ENCODE results near the gene CRYGC. TPM values are rescaled to one million over a fixed set of nuclear protein-coding genes. Genes with fewer than 3 reads are reported as not detected.
A peak's percentile ranks its signal among the peaks of the same experiment; 100 is the strongest.
"Not testable (repeated sequence)": the region's sequence is repeated elsewhere in the genome, so short reads cannot be mapped to it uniquely, and the experiment has no call there.

Gene CRYGC
- total and polyA plus RNA-seq, 8 donors: not detected

DNA sequence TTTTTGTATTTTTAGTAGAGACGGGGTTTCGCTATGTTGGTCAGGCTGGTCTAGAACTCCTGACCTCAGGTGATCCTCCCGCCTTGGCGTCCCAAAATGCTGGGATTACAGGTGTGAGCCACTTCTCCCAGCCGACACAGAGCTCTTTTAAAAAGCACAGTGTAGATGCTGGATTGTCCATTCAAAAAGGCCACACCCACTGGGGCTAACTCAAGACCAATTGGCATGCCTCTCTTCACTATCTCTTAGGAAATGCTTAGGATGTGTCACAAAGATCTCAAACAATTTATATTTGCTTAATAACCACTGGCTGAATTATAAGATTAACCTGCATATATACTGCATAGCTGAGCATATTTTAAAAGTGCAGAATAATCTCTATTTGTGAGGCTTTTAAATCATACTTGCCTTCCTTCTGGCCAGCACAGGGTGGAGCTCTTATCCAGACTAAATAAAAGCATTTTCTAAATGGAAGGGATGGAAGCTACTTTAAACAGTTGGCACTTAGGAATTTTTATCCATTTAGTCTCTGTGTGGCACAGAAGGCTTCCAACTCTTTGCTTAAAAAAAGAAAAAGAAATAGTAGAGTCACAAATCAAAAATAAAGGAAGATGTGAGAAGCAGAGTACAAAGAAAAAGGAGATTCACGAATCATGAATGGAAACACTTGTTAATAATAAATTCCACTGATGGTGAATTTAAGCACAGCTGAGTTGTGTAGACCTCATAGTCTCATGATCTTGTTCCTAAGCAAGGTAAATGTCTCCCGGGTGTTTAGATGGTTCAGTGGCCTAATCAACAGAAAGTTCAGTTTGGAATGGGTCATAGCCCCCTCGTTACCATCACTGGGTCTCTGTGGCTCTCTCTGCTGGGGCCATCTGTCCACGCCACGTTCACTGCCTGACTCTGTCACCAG, 27.7 kb downstream of the CRYGC start:
- no peaks in the 10 kb centered on the region for H3K9me3 ChIP-seq
- DNase-seq: no peak
- no peaks in the 10 kb centered on the region for H3K4me1 ChIP-seq
- H3K36me3 ChIP-seq: no peaks in the 10 kb centered on the region
- no peak overlapping the region for H3K4me3 ChIP-seq
- peak in 2 of 4 donors; percentile 37 to 69 for ATAC-seq
- H3K27me3 ChIP-seq: no peaks in the 10 kb centered on the region
- FAIRE-seq: no peak
- 31 to 50% methylated on average over 10 of the region's 10 CpGs for WGBS, 2 donors
- TF ChIP-seq, protein P1, sequence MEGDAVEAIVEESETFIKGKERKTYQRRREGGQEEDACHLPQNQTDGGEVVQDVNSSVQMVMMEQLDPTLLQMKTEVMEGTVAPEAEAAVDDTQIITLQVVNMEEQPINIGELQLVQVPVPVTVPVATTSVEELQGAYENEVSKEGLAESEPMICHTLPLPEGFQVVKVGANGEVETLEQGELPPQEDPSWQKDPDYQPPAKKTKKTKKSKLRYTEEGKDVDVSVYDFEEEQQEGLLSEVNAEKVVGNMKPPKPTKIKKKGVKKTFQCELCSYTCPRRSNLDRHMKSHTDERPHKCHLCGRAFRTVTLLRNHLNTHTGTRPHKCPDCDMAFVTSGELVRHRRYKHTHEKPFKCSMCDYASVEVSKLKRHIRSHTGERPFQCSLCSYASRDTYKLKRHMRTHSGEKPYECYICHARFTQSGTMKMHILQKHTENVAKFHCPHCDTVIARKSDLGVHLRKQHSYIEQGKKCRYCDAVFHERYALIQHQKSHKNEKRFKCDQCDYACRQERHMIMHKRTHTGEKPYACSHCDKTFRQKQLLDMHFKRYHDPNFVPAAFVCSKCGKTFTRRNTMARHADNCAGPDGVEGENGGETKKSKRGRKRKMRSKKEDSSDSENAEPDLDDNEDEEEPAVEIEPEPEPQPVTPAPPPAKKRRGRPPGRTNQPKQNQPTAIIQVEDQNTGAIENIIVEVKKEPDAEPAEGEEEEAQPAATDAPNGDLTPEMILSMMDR (IDR thresholded peaks at IDR 0.05): no peak
- no peak overlapping the region for H3K27ac ChIP-seq
- intact Hi-C loops (cut with DNase I): no loop called here

DNA sequence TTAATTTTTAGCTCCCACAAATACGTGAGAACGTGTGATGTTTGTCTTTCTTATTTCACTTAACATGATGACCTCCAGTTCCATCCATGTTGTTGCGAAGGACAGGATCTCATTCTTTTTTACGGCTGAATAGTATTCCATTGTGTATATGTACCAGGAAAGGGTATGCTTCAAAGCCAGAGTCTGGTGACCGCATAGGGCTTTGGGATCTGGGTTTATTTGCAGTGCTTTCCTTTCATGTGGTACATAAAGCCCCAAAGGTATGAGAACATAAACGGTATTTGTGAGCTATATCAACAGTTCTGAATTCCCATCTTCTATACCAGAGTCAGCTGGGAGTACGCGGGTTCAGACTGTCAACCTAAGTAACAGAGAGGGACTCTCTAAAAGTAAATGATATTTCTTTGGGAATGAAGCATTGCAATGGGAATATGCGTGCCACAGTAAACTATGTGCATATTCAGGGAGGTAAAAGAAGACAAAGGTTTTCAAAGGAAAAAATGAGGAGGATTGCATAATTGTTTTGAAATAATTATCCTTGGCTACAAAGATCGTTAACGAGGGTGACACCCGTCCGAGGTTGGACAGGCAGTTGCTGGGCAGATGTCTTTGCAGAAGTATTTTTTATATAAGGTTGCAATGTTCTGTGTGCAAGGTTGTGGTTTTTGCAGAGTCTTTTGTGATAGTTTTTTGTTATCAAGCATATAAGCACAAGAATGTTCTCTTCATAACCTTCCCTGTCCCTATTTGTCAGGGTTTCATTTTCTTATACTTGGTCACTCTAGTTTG, 29.8 kb downstream of the CRYGC start:
- TF ChIP-seq, protein P1 (IDR thresholded peaks at IDR 0.05): no peak
- FAIRE-seq: no peak

DNA sequence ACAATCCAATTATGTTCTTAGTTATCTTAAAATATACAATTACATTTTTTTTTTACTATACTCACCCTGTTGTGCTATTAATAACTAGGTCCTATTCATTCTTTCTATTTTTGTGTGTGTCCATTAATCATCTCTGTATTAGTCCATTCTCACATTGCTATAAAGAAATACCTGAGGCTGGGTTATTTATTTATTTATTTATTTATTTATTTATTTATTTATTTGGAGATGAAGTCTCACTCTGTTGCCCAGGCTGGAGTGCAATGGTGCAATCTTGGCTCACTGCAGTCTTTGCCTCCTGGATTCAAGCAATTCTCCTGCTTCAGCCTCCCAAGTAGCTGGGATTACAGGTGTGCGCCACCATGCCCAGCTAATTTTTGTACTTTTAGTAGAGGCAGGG, 30.9 kb downstream of the CRYGC start:
- DNase-seq; H3K27me3 ChIP-seq; H3K4me1 ChIP-seq; H3K36me3 ChIP-seq; H3K9me3 ChIP-seq; intact Hi-C loops (cut with DNase I); H3K27ac ChIP-seq; ATAC-seq; H3K4me3 ChIP-seq; FAIRE-seq: not testable (repeated sequence)
- WGBS, 2 donors: 96 to 100% methylated on average over 1 of the region's 1 CpG

More for the DNA sequence above, 29.8 kb downstream of the CRYGC start:
- intact Hi-C loops (cut with DNase I): no loop called here
- Histone ChIP-seq H3K9me3 (no peaks in the 10 kb centered on the region), H3K27me3 (no peaks in the 10 kb centered on the region), H3K4me1 (no peaks in the 10 kb centered on the region), H3K4me3 (no peak overlapping the region), H3K36me3 (no peaks in the 10 kb centered on the region), H3K27ac (no peak overlapping the region)
- ATAC-seq (no peak), DNase-seq (no peak)
- 55 to 70% methylated on average over 13 of the region's 13 CpGs for WGBS, 2 donors

DNA sequence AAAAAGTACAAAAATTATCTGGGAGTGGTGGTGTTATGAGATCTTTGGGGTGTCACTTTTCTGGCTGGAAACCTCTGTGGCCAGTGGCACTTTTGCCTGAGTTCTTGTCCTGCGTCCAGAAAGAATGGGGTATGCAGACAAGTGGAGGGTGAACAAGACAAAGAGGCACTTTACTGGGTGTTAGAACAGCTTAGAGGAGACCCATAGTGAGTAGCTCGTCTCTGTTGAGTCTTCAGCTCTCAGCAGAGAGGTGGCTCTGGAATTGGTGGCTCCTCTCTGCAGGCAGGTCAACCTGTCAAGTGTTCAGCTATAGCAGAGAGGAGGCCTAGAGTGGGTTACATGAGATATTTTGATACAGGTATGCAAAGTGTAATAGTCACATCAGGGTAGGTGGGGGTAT, 31.4 kb downstream of the CRYGC start:
- Histone ChIP-seq H3K27me3 (no peaks in the 10 kb centered on the region), H3K36me3 (no peaks in the 10 kb centered on the region), H3K27ac (no peak overlapping the region), H3K4me1 (no peaks in the 10 kb centered on the region), H3K9me3 (no peaks in the 10 kb centered on the region), H3K4me3 (no peak overlapping the region)
- intact Hi-C loops (cut with DNase I): no loop called here
- no peak for DNase-seq
- ATAC-seq: no peak
- 56 to 62% methylated on average over 2 of the region's 2 CpGs for WGBS, 2 donors
- TF ChIP-seq, protein P1 (IDR thresholded peaks at IDR 0.05): no peak
- FAIRE-seq: no peak

DNA sequence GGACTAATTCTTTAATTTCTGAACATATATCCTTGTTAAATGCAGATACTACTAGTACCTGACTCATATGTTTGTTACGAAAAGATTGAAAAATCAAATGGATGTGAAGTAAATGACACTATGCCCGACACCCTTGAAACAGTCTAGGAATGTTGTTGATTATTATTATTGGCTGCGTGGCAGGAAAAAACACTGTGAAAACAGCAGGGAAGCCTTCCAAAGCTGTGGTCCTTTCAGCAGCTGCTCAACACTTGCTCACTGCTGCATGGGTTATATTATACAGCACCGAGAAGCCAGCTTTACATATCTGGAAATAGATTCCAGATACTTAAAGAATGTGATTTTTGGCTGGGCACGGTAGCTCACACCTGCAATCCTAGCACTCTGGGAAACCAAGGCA, 31.8 kb downstream of the CRYGC start:
- 66 to 79% methylated on average over 5 of the region's 5 CpGs for WGBS, 2 donors
- H3K27ac ChIP-seq: no peak overlapping the region
- no peaks in the 10 kb centered on the region for H3K27me3 ChIP-seq
- H3K4me3 ChIP-seq: no peak overlapping the region
- no peak for DNase-seq
- FAIRE-seq: no peak
- no peaks in the 10 kb centered on the region for H3K4me1 ChIP-seq
- ATAC-seq: no peak
- intact Hi-C loops (cut with DNase I): no loop called here
- TF ChIP-seq, protein P1 (IDR thresholded peaks at IDR 0.05): no peak
- no peaks in the 10 kb centered on the region for H3K36me3 ChIP-seq
- H3K9me3 ChIP-seq: no peaks in the 10 kb centered on the region
